Suprapubic skin (tissue), 3 donors: ENCODE data around the gene INPP5B.

Experiments
- POLR2A ChIP-seq, 2 donors: fragments of 450-650 bp; IDR thresholded peaks; one replicate each; pipeline ENCODE4 v1.6.1; 2017; ENCODE audit warnings: antibody characterized with exemption in 2 of 2, mild to moderate bottlenecking in 2 of 2, moderate library complexity in 2 of 2
- TF ChIP-seq, protein P1 (sequence below), 2 donors: fragments of 200-600 bp in 1 of 2; fragments of 450-650 bp in 1 of 2; sonication (generic) in 1 of 2; IDR thresholded peaks; one replicate each; pipeline ENCODE4 v1.5.1; 2016 to 2019; ENCODE audit warnings: antibody characterized with exemption in 2 of 2, mild to moderate bottlenecking in 1 of 2, moderate library complexity in 1 of 2

DNA sequence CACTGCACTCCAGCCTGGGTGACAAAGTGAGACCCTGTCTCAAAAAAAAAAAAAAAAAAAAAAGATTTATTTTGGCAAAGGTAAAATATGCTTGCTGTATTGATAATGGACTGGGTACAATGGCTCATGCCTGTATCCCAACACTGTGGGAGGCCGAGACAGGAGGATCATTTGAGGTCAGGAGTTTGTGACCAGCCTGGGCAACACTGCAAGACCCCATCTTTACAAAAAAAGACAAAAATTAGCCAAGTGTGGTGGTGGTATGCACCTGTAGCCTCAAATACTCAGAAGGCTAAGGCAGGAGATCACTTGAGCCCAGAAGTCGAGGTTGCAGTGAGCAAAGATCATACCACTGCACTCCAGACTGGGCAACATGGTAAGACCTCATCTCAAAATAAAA, 36.7 kb upstream of the INPP5B start:
- TF ChIP-seq, protein P1, sequence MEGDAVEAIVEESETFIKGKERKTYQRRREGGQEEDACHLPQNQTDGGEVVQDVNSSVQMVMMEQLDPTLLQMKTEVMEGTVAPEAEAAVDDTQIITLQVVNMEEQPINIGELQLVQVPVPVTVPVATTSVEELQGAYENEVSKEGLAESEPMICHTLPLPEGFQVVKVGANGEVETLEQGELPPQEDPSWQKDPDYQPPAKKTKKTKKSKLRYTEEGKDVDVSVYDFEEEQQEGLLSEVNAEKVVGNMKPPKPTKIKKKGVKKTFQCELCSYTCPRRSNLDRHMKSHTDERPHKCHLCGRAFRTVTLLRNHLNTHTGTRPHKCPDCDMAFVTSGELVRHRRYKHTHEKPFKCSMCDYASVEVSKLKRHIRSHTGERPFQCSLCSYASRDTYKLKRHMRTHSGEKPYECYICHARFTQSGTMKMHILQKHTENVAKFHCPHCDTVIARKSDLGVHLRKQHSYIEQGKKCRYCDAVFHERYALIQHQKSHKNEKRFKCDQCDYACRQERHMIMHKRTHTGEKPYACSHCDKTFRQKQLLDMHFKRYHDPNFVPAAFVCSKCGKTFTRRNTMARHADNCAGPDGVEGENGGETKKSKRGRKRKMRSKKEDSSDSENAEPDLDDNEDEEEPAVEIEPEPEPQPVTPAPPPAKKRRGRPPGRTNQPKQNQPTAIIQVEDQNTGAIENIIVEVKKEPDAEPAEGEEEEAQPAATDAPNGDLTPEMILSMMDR (IDR thresholded peaks at IDR 0.05) = no peak
- TF ChIP-seq POLR2A (IDR thresholded peaks at IDR 0.05) = no peak
